ENCODE results near the gene FOXP1. TPM values are rescaled to one million over a fixed set of nuclear protein-coding genes. Genes with fewer than 3 reads are reported as not detected.

The FOXP1 gene
- total and polyA plus RNA-seq, 2 of the 8 experiments (the other 6 are each of a cell fraction or from before 2014, with no cell fraction given) = 13.9 to 25.4 TPM

DNA sequence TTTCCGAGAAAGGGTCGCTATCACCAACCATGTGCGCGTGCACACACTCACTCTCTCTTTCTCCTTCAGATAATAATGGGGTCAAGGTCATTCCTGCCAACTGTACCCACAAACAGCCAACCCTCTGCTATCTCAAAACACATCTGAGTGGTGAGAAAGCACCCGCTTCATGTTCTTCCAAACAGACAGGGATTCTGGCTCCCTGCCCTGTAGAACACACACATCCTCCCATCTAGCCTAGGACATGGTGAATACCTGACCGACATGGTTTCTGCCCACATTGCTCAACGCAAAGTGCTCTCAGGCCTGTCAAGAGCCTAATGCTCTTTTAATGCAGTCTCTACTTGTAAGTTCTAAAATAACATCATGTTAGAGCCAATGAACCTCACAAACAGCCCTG, 302.2 kb downstream of the FOXP1 start (continued):
- TF ChIP-seq CTBP2 (IDR thresholded peaks at IDR 0.05; ENCODE audit: borderline replicate concordance, insufficient read depth, insufficient read length, low read length) = no peak
- no peak for TF ChIP-seq GTF2F1 (IDR thresholded peaks at IDR 0.05; ENCODE audit: borderline replicate concordance, low read depth, low read length)
- no peak for TF ChIP-seq SP2 (IDR thresholded peaks at IDR 0.05; ENCODE audit: low read length)
- TF ChIP-seq SP4 (IDR thresholded peaks at IDR 0.05; ENCODE audit: low read length) = no peak

Measured in H1 (cell line).